ENCODE measurements around the gene HSPA12A. TPM values are rescaled to one million over a fixed set of nuclear protein-coding genes. Genes with fewer than 3 reads are reported as not detected.

HSPA12A gene
- 1 to 10 TPM in 1 of 6 donors, under 1 TPM in 3, not detected in 2; 0.29 to 2.2 (median 0.51) TPM for polyA plus RNA-seq (ENCODE audit: low read depth in 6 of 6)

GRCh38 chr10:116742367-116743265 is at the start of gene HSPA12A:
Gene HSPA12A, minus strand, starts transcription at chr10:116742566. Its CDS starts 97 bp downstream, at chr10:116742469.
- H3K27me3 Mint-ChIP-seq: peaks cover 52 to 70% (median 62%) of the 10 kb centered on the region in 3 donors
- peaks cover 0 to 12% (median 4%) of the 10 kb centered on the region in 7 donors for H3K9me3 Mint-ChIP-seq
- DNase-seq (peak; percentile 6), ATAC-seq (ENCODE audit: low read depth in 2 of 2) (peak; percentile 56 to 63)
- no peak within 1 kb of the TSS for H3K27ac Mint-ChIP-seq
- H3K4me1 Mint-ChIP-seq: peaks cover 4 to 16% (median 5%) of the 10 kb centered on the region in 3 donors
- H3K4me3 Mint-ChIP-seq: peak within 1 kb of the TSS in 7 of 8 donors; percentile 24 to 85 (median 72)
- peaks cover 0 to 32% of the 10 kb centered on the region in 2 donors for H3K36me3 Mint-ChIP-seq

- Mint-ChIP-seq H3K27ac (no peak overlapping the region), H3K9me3 (peaks cover 0 to 5% (median 0%) of the 10 kb centered on the region in 7 donors), H3K4me3 (no peak overlapping the region), H3K4me1 (peaks cover 0 to 10% (median 6%) of the 10 kb centered on the region in 3 donors), H3K36me3 (no peaks in the 10 kb centered on the region), H3K27me3 (peaks cover 17 to 43% (median 30%) of the 10 kb centered on the region in 3 donors)
- no peak for DNase-seq
- no peak for ATAC-seq (ENCODE audit: low read depth in 2 of 2)
Measured at GRCh38 chr10:116791241-116791640, 48.9 kb upstream of the HSPA12A start.

GRCh38 chr10:116787893-116788665 is 45.7 kb upstream of the HSPA12A start:
- Mint-ChIP-seq H3K9me3 (peaks cover 0 to 5% (median 0%) of the 10 kb centered on the region in 7 donors), H3K36me3 (no peaks in the 10 kb centered on the region), H3K27ac (peak overlapping the region in 1 of 6 donors; percentile 47), H3K4me3 (peak overlapping the region in 6 of 8 donors; percentile 15 to 65 (median 44)), H3K27me3 (peaks cover 12 to 32% (median 23%) of the 10 kb centered on the region in 3 donors), H3K4me1 (peaks cover 0 to 10% (median 6%) of the 10 kb centered on the region in 3 donors)
- ATAC-seq (ENCODE audit: low read depth in 2 of 2): peak; percentile 51
- DNase-seq: peak; percentile 15

- peaks cover 8 to 23% (median 17%) of the 10 kb centered on the region in 3 donors for H3K27me3 Mint-ChIP-seq
Measured at GRCh38 chr10:116787053-116787659, 44.8 kb upstream of the HSPA12A start.

GRCh38 chr10:116785867-116786266 is 43.5 kb upstream of the HSPA12A start:
- Mint-ChIP-seq H3K4me3 (no peak overlapping the region), H3K4me1 (peaks cover 0 to 10% (median 6%) of the 10 kb centered on the region in 3 donors), H3K27ac (no peak overlapping the region), H3K9me3 (peaks cover 0 to 5% (median 0%) of the 10 kb centered on the region in 7 donors), H3K36me3 (no peaks in the 10 kb centered on the region), H3K27me3 (peaks cover 8 to 14% (median 14%) of the 10 kb centered on the region in 3 donors)
- ATAC-seq (ENCODE audit: low read depth in 2 of 2): no peak
- DNase-seq: no peak

More at GRCh38 chr10:116787053-116787659, 44.8 kb upstream of the HSPA12A start:
- H3K4me3 Mint-ChIP-seq: peak overlapping the region in 2 of 8 donors; percentile 27 to 29
- peaks cover 0 to 5% (median 0%) of the 10 kb centered on the region in 7 donors for H3K9me3 Mint-ChIP-seq
- H3K36me3 Mint-ChIP-seq: no peaks in the 10 kb centered on the region
- peaks cover 0 to 10% (median 6%) of the 10 kb centered on the region in 3 donors for H3K4me1 Mint-ChIP-seq
- no peak for DNase-seq
- peak overlapping the region in 1 of 6 donors; percentile 63 for H3K27ac Mint-ChIP-seq
- no peak for ATAC-seq (ENCODE audit: low read depth in 2 of 2)

GRCh38 chr10:116785282-116785681 is 42.9 kb upstream of the HSPA12A start:
- Mint-ChIP-seq H3K27ac (no peak overlapping the region), H3K4me1 (peaks cover 0 to 10% (median 6%) of the 10 kb centered on the region in 3 donors), H3K36me3 (no peaks in the 10 kb centered on the region), H3K4me3 (no peak overlapping the region), H3K9me3 (peaks cover 0 to 5% (median 0%) of the 10 kb centered on the region in 7 donors), H3K27me3 (peaks cover 8% of the 10 kb centered on the region in 3 donors)
- no peak for ATAC-seq (ENCODE audit: low read depth in 2 of 2)
- no peak for DNase-seq

- H3K27ac Mint-ChIP-seq: no peak overlapping the region
- no peak for DNase-seq
- H3K27me3 Mint-ChIP-seq: peaks cover 2 to 8% (median 5%) of the 10 kb centered on the region in 3 donors
- H3K4me3 Mint-ChIP-seq: no peak overlapping the region
- H3K36me3 Mint-ChIP-seq: no peaks in the 10 kb centered on the region
- peaks cover 0 to 5% (median 0%) of the 10 kb centered on the region in 7 donors for H3K9me3 Mint-ChIP-seq
- peaks cover 0 to 10% (median 6%) of the 10 kb centered on the region in 3 donors for H3K4me1 Mint-ChIP-seq
- no peak for ATAC-seq (ENCODE audit: low read depth in 2 of 2)
Measured at GRCh38 chr10:116784651-116785050, 42.3 kb upstream of the HSPA12A start.

GRCh38 chr10:116784035-116784434 is 41.7 kb upstream of the HSPA12A start:
- Mint-ChIP-seq H3K4me3 (no peak overlapping the region), H3K4me1 (peaks cover 0 to 10% (median 6%) of the 10 kb centered on the region in 3 donors), H3K9me3 (peaks cover 0 to 5% (median 0%) of the 10 kb centered on the region in 7 donors), H3K27me3 (peaks cover 0 to 8% (median 5%) of the 10 kb centered on the region in 3 donors), H3K27ac (no peak overlapping the region), H3K36me3 (no peaks in the 10 kb centered on the region)
- DNase-seq (no peak), ATAC-seq (ENCODE audit: low read depth in 2 of 2) (no peak)

- Mint-ChIP-seq H3K27me3 (peaks cover 0 to 7% (median 5%) of the 10 kb centered on the region in 3 donors), H3K4me1 (peaks cover 0 to 7% (median 6%) of the 10 kb centered on the region in 3 donors), H3K4me3 (no peak overlapping the region), H3K36me3 (no peaks in the 10 kb centered on the region), H3K27ac (no peak overlapping the region), H3K9me3 (peaks cover 0 to 5% (median 0%) of the 10 kb centered on the region in 7 donors)
- DNase-seq (no peak), ATAC-seq (ENCODE audit: low read depth in 2 of 2) (no peak)
Measured at GRCh38 chr10:116783011-116783655, 40.8 kb upstream of the HSPA12A start.

- no peak for ATAC-seq (ENCODE audit: low read depth in 2 of 2)
- no peak overlapping the region for H3K4me3 Mint-ChIP-seq
- peaks cover 0 to 5% (median 0%) of the 10 kb centered on the region in 3 donors for H3K27me3 Mint-ChIP-seq
- H3K36me3 Mint-ChIP-seq: no peaks in the 10 kb centered on the region
- H3K4me1 Mint-ChIP-seq: no peaks in the 10 kb centered on the region
- no peak for DNase-seq
- no peak overlapping the region for H3K27ac Mint-ChIP-seq
- peaks cover 0 to 5% (median 0%) of the 10 kb centered on the region in 7 donors for H3K9me3 Mint-ChIP-seq
Measured at GRCh38 chr10:116781370-116781884, 39.1 kb upstream of the HSPA12A start.

- no peak for DNase-seq
- H3K4me3 Mint-ChIP-seq: no peak overlapping the region
- peaks cover 0 to 5% (median 0%) of the 10 kb centered on the region in 7 donors for H3K9me3 Mint-ChIP-seq
- no peak overlapping the region for H3K27ac Mint-ChIP-seq
- no peaks in the 10 kb centered on the region for H3K36me3 Mint-ChIP-seq
- H3K4me1 Mint-ChIP-seq: no peaks in the 10 kb centered on the region
- ATAC-seq (ENCODE audit: low read depth in 2 of 2): no peak
- peaks cover 0 to 5% (median 0%) of the 10 kb centered on the region in 3 donors for H3K27me3 Mint-ChIP-seq
Measured at GRCh38 chr10:116780691-116781205, 38.4 kb upstream of the HSPA12A start.
